Colon (tissue), 2 donors: ENCODE measurements around the gene TMEM63B.
"Not testable (repeated sequence)": the region's sequence is repeated elsewhere in the genome, so short reads cannot be mapped to it uniquely, and the experiment has no call there.

Experiments
- FAIRE-seq: peaks from 2 replicates; lab custom pipeline; 2012; peaks lifted over from hg19 to GRCh38; lab: Jason Lieb, UNC
- donor health status: control.
- donor health status: control.

TMEM63B gene

GRCh38 chr6:44193307-44193910 is 66.1 kb downstream of the TMEM63B start:
- no peak for FAIRE-seq

- no peak for FAIRE-seq
These were observed 67.0 kb downstream of the TMEM63B start for GRCh38 chr6:44194326-44194725.

- FAIRE-seq: not testable (repeated sequence)
These were observed 69.0 kb downstream of the TMEM63B start for GRCh38 chr6:44196351-44196750.

- FAIRE-seq: no peak
These were observed 71.3 kb downstream of the TMEM63B start for GRCh38 chr6:44198684-44199083.

GRCh38 chr6:44199883-44200282 is 72.5 kb downstream of the TMEM63B start:
- FAIRE-seq: no peak

- no peak for FAIRE-seq
These were observed 73.8 kb downstream of the TMEM63B start for GRCh38 chr6:44201200-44201599.

- no peak for FAIRE-seq
These were observed 74.4 kb downstream of the TMEM63B start for GRCh38 chr6:44201638-44202303.

GRCh38 chr6:44202332-44202971 is 75.1 kb downstream of the TMEM63B start:
- no peak for FAIRE-seq

DNA sequence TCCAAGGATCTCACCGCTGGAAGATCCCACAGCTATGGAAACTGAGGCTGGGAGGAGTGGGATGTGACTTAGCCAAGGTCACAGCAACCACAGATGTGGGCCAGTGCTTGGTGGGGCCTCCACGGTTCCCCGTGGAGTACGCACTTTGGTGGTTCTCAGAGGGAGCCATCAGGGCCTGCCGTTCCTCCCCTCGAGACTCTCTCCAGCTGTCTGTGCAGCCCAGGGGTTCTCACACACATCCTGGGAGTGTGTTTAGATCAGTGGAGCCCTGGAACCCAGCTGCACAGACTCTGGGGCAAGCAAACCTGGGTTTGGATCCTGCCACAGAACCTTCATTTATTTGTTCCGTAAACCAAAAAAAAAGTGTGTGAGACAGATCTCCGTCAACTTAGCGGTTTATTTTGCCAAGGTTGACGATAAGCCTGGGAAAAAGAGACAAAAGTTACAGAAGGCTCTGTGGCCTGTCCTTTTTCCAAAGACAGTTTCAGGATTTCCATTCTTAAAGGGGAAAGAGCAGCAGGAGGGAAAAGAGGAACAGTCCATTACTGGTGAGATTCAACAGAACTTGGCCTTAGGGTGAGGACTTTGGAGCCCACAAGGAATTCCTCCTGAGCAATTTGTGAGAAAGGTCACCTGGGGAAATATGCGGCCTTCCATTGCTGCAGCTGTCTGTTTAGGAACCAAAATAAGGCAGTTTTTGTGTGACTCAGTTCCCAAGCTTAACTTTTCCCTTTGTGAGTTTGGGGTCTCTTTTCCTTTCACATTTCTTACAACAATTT is 75.8 kb downstream of the TMEM63B start:
- FAIRE-seq: no peak

DNA sequence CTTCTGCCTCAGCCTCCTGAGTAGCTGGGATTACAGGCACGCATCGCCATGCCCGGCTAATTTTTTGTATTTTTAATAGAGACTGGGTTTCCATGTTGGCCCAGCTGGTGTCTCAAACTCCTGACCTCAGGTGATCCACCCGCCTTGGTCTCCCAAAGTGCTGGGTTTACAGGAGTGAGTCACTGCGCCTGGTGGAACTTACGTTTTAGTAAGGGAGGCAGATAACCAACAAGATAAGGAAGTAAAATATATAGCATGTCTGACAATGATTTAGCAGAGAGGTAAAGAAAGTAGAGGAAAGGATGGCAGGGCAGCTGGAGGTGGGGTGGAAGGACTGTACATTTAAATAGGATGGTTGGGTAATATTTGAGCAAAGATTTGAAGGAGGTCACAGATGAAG is 76.6 kb downstream of the TMEM63B start:
- no peak for FAIRE-seq
